A673 (cell line): ENCODE results near the gene LENG8.

Source experiments
- CTCF ChIP-seq: fragments of 300-800, 200-600 bp; sonication (generic); conservative IDR thresholded peaks from 2 replicates; pipeline ENCODE4 v1.5.1; 2017; ENCODE audit warnings: low read depth, mild to moderate bottlenecking, antibody characterized with exemption, low read length, moderate library complexity, mixed read lengths
- EZH2 ChIP-seq: fragments of 200-600 bp; sonication (generic); IDR thresholded peaks from 2 replicates; pipeline ENCODE4 v1.6.1; 2017; ENCODE audit warnings: borderline replicate concordance, low read depth, mild to moderate bottlenecking, mixed read lengths, antibody characterized with exemption, low read length; ENCODE audit not compliant: poor library complexity, severe bottlenecking

GRCh38 chr19:54485851-54486250 lies 36.9 kb downstream of the LENG8 start:
- no peak for TF ChIP-seq CTCF
- no peak for TF ChIP-seq EZH2
